Peyer's patch (tissue), 4 donors: ENCODE measurements around the gene BCL3.

ENCODE experiments used
- CTCF ChIP-seq, 6 experiments: fragments of 450-650 bp in 4 of 6; fragments of 200-600 bp in 2 of 6; sonication (generic) in 1 of 6; IDR thresholded peaks; one replicate each; pipeline ENCODE4 v1.5.1; 2017 to 2019; ENCODE audit warnings: antibody characterized with exemption in 6 of 6, mild to moderate bottlenecking in 3 of 6, moderate library complexity in 1 of 6
- POLR2A ChIP-seq, 2 donors: fragments of 450-650 bp; IDR thresholded peaks; one replicate each; pipeline ENCODE4 v1.5.1; 2017; ENCODE audit warnings: antibody characterized with exemption in 2 of 2, mild to moderate bottlenecking in 2 of 2, moderate library complexity in 2 of 2

- TF ChIP-seq CTCF (IDR thresholded peaks at IDR 0.05) (no peak), POLR2A (IDR thresholded peaks at IDR 0.05) (no peak)
Measured at GRCh38 chr19:44749994-44750393, 1.5 kb downstream of the BCL3 start.
